Activated gamma-delta T cell (primary cell): ENCODE data around the gene RABGEF1.
"Not testable (repeated sequence)": the region's sequence is repeated elsewhere in the genome, so short reads cannot be mapped to it uniquely, and the experiment has no call there.

Experiments
- DNase-seq: peaks from one replicate; lab custom pipeline; 2025; lab: John Stamatoyannopoulos, UW

Gene RABGEF1

DNA sequence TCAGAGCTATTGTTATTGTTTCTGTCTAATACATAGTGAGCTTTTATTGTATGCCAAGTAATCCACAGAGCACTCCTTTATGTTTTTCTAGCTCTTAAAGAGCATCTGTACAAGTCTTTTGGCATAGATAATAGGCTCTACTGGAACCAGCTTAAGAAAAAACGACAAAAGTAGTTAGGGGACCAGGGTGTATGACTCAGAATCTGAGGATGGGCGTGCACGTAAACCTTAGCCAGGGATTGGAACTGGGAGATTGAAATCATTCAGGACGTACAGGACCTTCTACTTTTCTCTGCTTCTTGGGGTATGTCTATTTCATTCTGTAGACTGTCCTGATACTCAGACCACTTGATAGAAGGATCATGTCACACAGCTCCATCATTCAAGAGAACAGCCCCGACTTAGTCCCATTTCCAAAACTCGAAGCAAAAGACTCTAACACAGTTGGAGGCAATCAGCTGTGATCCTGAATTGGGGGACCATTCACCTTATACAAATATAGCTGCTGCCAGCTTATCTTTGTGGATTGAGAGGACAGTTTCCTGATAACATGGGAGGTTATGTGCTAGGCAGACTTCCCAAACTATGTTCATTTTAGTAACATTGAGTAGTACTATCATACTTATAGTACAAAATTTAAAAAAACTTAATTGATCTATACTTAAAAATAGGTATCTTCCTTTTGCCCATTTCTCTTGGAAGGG lies 24.9 kb downstream of the RABGEF1 start:
- DNase-seq = not testable (repeated sequence)

DNA sequence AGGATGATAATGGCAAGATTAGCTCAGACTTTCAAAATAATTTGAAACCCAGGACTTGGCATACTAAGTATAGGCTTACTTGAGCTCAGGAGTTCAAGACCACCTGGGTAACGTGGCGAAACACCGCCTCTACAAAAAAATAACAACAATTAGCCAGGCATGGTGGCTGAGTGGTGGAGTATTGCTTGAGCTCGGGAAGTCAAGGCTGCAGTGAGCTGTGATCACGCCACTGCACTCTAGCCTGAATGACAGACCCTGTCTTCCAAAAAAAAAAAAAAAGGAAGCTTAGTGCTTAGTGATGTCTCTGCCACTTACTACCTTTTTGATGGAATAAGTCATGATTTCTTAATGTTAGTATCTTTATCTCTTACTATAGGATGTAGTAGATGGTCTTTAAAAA lies 25.5 kb downstream of the RABGEF1 start:
- DNase-seq = no peak

DNA sequence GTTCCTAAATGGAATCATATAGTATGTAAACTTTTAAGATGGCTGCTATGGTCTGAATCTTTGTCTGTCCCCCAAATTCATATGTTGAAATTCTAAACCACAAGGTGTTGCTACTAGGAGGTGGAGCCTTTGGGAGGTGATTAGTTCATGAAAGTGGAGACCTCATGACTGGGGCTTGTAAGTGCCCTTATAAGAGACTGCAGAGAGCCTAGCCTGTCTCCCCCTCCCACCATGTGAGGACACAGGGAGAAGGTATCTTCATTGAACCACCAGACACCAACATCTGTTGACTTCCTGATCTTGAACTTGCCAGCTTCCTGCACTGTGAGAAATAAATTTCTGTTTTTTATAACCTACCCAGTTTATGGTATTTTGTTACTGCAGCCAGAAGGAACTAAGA lies 27.0 kb downstream of the RABGEF1 start:
- DNase-seq = not testable (repeated sequence)

DNA sequence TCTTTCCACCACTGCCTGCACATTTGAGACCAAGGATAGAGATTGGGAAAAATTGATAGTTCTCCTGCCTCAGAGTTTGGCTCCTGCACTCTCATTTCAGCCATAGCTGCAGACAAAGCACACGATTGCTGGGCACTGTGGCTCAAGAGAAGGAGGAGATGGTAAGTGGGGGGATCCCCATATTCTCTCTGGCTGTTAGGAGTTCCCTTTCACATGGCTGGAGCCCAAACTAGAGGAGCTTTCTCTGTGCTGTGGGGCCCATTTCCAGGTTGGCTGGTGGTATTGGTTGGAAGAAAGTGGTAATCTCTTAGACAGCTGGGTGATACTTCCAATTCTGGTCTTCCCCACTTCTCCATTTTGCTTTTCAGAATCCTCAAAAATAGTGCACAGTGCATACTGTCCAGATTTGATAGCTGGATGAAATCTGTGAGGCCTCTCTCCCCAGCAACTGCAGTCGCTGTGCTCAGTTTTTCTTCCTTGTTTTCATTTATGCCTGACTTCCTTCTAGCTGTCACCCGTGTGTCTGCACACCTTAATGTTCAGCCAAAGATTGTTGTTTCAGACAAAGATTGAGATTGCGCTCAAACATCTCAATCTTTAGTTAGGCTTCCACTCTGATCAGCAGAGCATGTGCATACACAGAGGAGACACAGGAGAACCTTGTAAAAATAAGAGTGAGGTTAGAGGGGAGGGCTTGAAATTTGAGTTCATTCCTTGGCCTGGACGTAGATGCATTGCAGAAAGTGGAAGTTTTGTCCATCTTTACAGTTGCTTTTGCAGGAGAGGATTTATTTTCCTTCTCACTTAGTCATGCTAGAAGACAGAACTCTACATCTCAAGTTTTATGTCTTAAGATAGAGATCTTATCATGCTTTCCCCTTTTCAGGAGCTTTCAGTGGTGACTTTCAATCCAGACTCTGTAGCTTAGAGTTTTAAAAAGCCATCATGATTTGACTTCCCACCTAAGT lies 28.6 kb downstream of the RABGEF1 start:
- DNase-seq = no peak

- no peak for DNase-seq
These were observed 29.4 kb downstream of the RABGEF1 start for GRCh38 chr7:66769833-66770512.

GRCh38 chr7:66771795-66772194 lies 31.3 kb downstream of the RABGEF1 start:
- DNase-seq = no peak

DNA sequence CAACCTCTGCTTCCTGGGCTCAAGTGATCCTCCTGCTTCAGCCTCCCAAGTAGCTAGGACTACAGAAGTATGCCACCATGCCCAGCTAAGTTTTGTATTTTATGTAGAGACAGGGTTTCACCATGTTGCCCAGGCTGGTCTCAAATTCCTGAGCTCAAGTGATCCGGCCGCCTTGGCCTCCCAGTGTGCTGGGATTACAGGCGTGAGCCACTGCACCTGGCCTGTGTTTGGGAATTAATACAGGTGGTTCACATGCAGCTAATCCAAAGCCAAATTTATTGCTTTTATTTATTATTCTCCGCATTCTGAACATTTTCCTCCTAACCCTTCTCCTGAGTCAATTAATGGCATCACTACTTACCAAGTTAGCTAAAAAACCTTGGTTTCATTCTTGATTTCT lies 33.2 kb downstream of the RABGEF1 start:
- DNase-seq = not testable (repeated sequence)

DNA sequence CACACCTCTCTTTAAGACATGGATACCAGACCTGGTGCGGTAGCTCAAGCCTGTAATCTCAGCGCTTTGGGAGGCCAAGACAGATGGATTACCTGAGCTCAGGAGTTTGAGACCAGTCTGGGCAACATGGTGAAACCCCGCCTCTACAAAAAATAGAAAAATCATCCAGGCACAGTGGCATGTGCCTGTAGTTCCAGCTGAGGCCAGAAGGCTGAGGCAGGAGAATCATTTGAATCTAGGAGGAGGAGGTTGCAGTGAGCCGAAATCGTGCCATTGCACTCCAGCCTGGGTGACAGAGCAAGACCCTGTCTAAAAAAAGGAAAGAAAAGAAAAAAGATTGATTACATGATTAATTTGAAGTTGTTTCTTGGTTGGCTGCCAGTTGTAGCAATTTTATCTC lies 35.9 kb downstream of the RABGEF1 start:
- DNase-seq = not testable (repeated sequence)

DNA sequence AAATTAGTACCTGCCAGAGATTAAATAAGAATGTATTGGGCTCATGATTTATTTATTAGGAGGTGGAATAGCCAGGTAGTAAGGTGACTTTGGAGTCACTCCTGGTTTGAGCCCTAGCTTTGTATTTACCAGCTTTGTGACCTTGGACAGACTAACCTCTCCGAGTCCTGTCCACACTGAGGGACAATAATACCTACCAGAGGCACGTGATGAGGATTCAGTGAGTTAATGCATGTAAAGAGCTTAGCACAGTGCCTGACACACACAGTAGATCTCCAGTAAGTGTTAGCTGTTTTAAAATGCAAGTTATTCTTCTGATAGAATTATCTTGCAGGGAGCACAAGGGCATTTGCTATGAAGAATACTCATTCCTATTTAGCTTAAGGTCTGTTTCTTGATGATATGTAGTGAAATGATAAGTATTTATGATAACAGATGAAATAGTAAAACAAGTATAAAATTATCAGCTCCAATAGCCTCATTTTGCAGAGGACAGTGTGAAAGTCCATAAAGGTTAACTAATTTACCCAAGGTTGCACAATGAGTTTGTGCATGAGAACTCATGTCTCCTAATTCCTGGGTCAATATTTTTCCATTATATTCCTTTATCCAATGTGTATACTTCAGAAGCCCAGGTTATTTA lies 36.4 kb downstream of the RABGEF1 start:
- no peak for DNase-seq

- no peak for DNase-seq
These were observed 37.7 kb downstream of the RABGEF1 start for GRCh38 chr7:66778201-66778600.

DNA sequence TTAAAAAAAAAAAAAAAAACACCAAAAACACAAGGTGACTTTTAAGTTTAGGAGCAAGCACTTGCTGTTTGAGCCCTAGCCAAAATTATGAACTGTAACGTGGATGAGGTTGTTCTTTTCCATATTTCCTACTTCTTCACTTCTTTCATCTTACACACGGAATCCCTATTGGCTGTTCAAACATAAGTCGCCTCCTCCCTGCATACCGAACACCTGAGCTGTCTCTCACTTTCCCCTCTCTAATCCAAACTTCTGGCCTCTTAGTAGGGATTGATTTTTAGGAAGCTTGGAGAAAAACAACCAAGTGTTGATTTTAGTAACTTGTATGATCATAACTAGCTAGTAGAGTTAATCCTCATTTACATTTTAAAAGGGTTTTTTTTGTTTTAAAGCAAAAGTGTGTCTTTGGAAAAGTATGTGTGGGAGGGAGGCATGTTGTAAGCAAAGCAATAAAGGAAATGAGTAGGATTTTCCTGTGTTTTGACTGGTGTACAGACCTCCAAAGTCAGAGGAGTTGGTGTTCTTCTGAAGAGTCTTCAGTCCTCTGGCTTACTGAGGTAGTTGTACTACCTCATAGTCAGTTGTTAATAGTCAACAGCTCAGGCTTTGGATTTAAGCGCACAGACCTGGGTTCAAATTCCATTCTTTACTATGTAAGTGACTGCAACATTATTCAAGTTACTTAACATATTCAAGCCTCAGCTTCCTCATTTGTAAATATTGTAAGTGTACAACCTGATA lies 39.3 kb downstream of the RABGEF1 start:
- no peak for DNase-seq

- DNase-seq = no peak
These were observed 41.0 kb downstream of the RABGEF1 start for GRCh38 chr7:66781408-66782090.

- not testable (repeated sequence) for DNase-seq
These were observed 42.3 kb downstream of the RABGEF1 start for GRCh38 chr7:66782875-66783274.

DNA sequence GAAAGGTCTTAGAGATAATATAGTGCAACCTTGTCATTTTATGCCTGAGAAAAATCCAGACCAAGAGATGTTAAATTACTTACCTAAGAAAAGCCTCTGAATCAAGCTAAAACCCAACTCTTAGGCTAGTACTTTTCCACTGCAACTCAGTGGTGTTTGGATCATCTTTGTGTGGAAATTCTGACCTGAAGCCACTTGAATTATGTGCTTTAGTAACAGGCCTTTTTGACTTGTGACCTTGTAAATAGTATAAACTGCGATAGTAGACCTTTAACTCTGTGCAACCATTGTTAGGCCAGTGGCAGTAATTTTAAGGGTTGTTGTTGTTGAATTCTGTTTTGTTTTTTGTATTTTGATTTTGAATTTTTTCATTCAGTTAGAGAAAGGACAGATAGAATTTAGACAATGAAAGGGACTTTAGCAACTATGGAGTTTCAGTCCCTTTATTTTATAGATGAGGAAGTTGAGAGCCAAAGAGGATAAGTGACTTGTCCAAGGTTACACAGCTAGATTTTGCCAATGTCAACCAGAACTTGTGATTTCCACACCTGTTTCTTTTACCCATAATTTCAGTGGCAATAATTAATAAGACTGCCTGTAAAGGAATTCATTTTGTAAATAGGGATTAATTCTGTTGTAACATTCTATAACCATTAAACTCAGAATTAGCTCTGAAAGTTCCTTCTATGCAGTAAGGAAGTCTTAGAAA lies 43.5 kb downstream of the RABGEF1 start:
- DNase-seq = not testable (repeated sequence)

DNA sequence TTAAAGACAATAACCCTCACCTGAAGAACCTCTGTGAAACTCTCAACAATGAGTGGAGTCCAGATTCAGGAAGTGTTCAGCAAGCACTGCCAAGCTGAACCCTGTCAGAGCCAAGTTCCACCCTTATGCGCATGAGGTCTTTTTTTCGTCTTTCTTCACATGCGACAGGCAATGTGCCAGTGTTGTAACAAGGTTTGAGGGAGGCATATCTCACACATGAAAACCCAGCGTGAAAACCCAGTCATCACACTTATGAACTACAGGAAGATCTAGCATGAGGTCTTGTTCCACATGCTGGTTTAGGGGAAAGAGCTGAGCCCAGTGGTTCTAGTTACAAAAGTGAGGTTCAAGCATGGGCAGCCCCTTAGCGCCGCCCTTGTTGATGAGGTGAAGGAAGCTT lies 49.7 kb downstream of the RABGEF1 start:
- no peak for DNase-seq

DNA sequence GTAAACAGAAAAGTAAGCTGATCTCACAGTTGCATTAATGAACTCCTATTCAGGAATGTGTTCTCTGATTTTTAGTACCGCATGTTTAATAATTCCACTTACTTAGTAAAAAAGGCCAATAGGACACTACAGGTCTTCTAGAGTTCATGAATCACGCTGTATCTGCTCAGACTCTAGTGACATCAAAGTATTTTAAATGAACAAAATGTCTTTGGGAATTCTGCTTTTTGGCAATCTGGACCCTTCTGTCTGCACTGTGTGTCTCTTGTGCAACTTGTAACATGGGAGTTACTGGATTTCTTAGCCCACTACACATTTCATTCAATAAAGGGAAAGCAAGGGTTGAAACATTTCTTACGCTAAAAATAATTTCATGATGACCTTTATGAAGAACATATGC lies 50.2 kb downstream of the RABGEF1 start:
- DNase-seq = no peak

- no peak for DNase-seq
These were observed 60.1 kb downstream of the RABGEF1 start for GRCh38 chr7:66800591-66800990.

DNA sequence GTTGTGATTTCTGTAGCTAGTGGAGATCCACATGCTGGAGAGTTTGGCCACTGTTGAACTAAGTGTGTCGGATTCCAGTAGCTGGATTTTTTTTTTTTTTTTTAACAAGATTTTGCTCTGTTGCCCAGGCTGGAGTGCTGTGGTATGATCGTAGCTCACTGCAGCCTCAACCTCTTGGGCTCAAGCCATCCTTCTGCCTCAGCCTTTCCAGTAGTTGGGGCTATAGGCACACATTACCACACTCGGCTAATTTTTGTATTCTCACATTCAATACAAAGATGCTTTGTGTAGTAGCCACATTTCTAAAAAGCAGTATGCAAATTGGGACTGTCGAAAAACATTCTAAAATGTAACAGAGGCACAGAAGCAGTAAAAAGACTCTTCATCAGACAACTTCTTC lies 63.5 kb downstream of the RABGEF1 start:
- no peak for DNase-seq

DNA sequence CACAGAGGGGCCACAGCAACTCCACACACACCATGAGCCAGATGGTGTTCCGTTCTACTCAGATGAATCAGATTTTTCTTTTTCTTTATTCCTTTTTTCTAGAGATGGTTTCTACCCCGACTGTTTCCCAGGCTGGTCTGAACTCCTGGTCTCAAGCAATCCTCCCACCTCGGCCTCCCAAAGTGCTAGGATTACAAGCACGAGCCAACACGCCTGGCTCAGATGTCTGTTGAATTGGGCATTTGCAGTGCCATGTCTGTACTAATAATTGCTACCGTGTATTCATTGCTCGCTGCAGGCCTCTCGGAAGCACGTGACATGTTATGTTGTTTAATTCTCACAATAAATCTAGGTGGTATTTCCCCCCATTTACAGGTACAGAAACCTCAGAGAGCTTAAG lies 67.2 kb downstream of the RABGEF1 start:
- DNase-seq = no peak

- no peak for DNase-seq
These were observed 70.2 kb downstream of the RABGEF1 start for GRCh38 chr7:66810716-66811115.
